Measurements from ENCODE around the gene PLCG1.

Gene PLCG1

GRCh38 chr20:41143354-41143753, 6.0 kb downstream of the PLCG1 start:
- DNase-seq = no peak

- no peak for DNase-seq
Measured at GRCh38 chr20:41145317-41145716, 8.0 kb downstream of the PLCG1 start.

- no peak for DNase-seq
Measured at GRCh38 chr20:41145821-41146620, 8.7 kb downstream of the PLCG1 start.

GRCh38 chr20:41147767-41148191, 10.4 kb downstream of the PLCG1 start:
- DNase-seq = no peak

- no peak for DNase-seq
Measured at GRCh38 chr20:41148942-41149341, 11.6 kb downstream of the PLCG1 start.

- no peak for DNase-seq
Measured at GRCh38 chr20:41150664-41151063, 13.3 kb downstream of the PLCG1 start.

GRCh38 chr20:41151134-41151869, 14.0 kb downstream of the PLCG1 start:
- no peak for DNase-seq

GRCh38 chr20:41152108-41152757, 14.9 kb downstream of the PLCG1 start:
- DNase-seq = no peak

GRCh38 chr20:41154436-41155176, 17.3 kb downstream of the PLCG1 start:
- DNase-seq = no peak

GRCh38 chr20:41155261-41155660, 17.9 kb downstream of the PLCG1 start:
- no peak for DNase-seq

- no peak for DNase-seq
Measured at GRCh38 chr20:41158082-41158625, 20.8 kb downstream of the PLCG1 start.

- no peak for DNase-seq
Measured at GRCh38 chr20:41159547-41159946, 22.2 kb downstream of the PLCG1 start.

GRCh38 chr20:41160686-41161085, 23.3 kb downstream of the PLCG1 start:
- no peak for DNase-seq

GRCh38 chr20:41161886-41162285, 24.5 kb downstream of the PLCG1 start:
- no peak for DNase-seq

- DNase-seq = no peak
Measured at GRCh38 chr20:41162396-41162795, 25.1 kb downstream of the PLCG1 start.

- DNase-seq = no peak
Measured at GRCh38 chr20:41163821-41164220, 26.5 kb downstream of the PLCG1 start.

GRCh38 chr20:41165001-41165882, 27.9 kb downstream of the PLCG1 start:
- DNase-seq = no peak

- no peak for DNase-seq
Measured at GRCh38 chr20:41166201-41167117, 29.1 kb downstream of the PLCG1 start.

GRCh38 chr20:41167118-41167470, 29.8 kb downstream of the PLCG1 start:
- DNase-seq = no peak

- DNase-seq = no peak
Measured at GRCh38 chr20:41167481-41168253, 30.3 kb downstream of the PLCG1 start.
